ENCODE measurements around the gene ZFYVE28.

Gene ZFYVE28

DNA sequence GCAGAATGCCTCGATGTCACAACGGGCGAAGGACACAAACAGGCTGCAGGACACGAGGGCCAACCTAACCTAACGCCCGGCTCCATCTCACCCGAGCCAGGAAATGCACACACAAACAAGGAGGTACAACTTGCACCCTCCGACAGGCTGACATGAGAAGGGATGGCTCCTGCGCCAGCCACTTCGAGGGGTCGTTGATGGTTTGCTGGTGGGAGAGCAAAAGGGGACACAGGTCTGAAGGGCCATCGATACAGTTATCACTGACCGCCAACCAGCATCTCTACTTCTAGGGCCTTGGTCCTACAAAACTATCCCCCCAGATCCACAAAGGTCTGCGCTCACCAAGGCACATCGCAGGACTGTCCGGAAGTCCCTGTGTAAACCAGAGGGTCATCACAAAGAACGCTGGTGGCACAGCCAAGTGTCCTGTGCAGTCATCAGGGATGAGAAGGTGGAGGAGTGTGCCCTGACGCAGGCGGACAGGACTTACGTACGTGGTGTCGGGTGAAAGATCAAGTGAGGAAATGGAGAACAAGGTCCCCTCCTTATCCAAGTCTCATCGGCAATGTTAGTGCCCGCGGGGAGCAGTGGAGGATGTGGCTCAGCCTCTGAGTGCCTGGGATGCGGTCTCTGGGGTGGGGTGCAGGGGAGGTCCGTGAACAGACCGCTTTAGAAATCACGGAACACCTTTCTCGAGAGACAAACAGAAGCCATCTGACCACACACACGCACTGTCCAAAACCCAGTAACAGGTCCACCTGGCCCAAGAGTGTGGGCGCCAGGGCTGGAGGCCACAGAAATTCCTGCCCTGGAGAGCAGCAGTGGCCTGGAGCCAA is 163.6 kb downstream of the ZFYVE28 start:
- DNase-seq (ENCODE audit: extremely low spot score): no peak
- TF ChIP-seq HDGF (IDR thresholded peaks at IDR 0.05; ENCODE audit: borderline replicate concordance) (no peak), FOXA1 (IDR thresholded peaks at IDR 0.05) (no peak), ARNT (IDR thresholded peaks at IDR 0.05) (no peak), ZNF384 (IDR thresholded peaks at IDR 0.05) (no peak), NFRKB (IDR thresholded peaks at IDR 0.05) (no peak), CTBP1 (IDR thresholded peaks at IDR 0.05; ENCODE audit: borderline replicate concordance) (no peak), TARDBP (IDR thresholded peaks at IDR 0.05) (no peak), BHLHE40 (IDR thresholded peaks at IDR 0.05; ENCODE audit: borderline replicate concordance) (no peak), FOXK2 (IDR thresholded peaks at IDR 0.05) (no peak), SUZ12 (IDR thresholded peaks at IDR 0.05) (no peak), ELF4 (IDR thresholded peaks at IDR 0.05) (no peak), FOXM1 (IDR thresholded peaks at IDR 0.05; ENCODE audit: borderline replicate concordance) (no peak), L3MBTL2 (conservative IDR thresholded peaks at IDR 0.05) (no peak), LEF1 (IDR thresholded peaks at IDR 0.05; ENCODE audit: borderline replicate concordance) (no peak), SP1 (IDR thresholded peaks at IDR 0.05) (no peak)
- TF ChIP-seq, protein P1, sequence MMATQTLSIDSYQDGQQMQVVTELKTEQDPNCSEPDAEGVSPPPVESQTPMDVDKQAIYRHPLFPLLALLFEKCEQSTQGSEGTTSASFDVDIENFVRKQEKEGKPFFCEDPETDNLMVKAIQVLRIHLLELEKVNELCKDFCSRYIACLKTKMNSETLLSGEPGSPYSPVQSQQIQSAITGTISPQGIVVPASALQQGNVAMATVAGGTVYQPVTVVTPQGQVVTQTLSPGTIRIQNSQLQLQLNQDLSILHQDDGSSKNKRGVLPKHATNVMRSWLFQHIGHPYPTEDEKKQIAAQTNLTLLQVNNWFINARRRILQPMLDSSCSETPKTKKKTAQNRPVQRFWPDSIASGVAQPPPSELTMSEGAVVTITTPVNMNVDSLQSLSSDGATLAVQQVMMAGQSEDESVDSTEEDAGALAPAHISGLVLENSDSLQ (IDR thresholded peaks at IDR 0.05): no peak
- CTCF ChIA-PET: no interaction called here
- POLR2A ChIA-PET: no interaction called here

DNA sequence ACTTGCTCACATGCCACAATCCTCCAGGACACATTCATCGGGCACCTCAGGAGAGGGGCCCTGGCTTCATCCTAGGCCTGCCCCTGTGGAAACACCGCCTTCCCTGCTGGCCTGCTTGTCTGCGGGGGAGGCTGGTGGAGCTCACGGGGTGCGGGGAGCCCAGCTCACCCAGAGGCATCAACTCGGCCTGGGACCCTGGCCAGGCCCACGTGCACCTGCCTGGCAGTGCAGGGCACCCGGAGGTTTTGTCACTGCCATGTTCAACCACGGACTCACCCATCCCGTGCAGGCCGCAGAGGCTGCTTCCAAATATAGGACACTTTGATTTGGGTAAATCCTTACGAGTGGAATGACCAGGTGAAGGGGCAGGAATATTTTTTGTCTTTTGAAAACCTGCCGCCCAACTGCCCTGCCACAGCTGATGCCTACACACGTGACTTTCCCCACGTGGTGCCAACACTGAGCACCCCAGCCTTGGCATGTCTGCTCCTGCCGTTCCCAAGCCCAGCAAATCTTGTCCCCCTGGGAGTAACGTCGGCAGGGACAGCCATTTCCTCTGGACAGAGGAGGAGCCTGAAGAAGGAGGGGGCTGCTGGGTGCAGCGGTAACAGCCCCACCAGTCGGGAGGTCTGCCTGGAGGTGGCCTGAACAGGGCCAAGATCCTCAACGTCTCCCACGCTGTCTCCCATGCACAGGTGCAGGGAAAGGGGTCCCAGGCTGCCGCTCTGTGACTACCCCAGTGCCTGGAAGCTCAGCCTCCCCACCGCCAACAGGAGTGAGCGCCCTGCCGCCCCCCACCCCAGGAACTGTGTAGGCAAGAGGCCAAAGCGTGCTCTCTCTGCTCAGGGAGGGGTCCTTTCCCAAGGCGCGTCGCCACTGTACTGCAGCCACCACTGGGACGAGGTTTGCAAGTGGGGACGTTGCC is 165.0 kb downstream of the ZFYVE28 start:
- no peak for DNase-seq (ENCODE audit: extremely low spot score)
- ChIA-PET CTCF (no interaction called here), POLR2A (no interaction called here)
- TF ChIP-seq BHLHE40 (IDR thresholded peaks at IDR 0.05; ENCODE audit: borderline replicate concordance): no peak
- TF ChIP-seq SUZ12 (IDR thresholded peaks at IDR 0.05): no peak
- TF ChIP-seq TARDBP (IDR thresholded peaks at IDR 0.05): no peak
- TF ChIP-seq LEF1 (IDR thresholded peaks at IDR 0.05; ENCODE audit: borderline replicate concordance): no peak
- TF ChIP-seq ELF4 (IDR thresholded peaks at IDR 0.05): no peak
- TF ChIP-seq ARNT (IDR thresholded peaks at IDR 0.05): no peak
- TF ChIP-seq ZNF384 (IDR thresholded peaks at IDR 0.05): no peak

DNA sequence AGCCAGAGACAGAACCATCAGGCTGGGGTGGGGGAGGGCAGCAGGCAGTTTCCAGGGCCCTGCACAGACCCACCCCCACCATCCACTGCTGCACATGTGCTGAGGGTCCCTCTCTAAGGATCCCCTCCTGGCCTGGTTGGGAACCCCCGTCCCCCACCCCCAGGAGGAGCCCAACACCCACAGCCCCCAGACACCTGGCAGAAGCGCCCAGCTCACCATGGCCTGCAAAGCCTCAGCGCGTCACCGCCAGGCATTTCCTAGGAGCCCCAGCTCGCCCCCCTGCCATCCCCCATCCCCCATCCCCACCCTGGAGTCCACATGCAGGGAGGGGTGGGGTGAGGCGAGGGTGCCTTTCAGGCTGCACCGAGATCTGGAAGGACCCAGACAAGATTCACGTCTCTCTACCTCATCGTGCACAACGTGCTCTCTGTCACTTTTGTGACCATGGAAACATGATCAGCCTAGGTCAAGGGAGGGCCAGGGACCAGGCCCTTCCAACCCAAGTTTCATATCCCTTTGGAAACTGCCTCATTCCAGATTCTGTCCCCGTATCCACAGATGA is 165.8 kb downstream of the ZFYVE28 start:
- POLR2A ChIA-PET: no interaction called here
- CTCF ChIA-PET: no interaction called here
- TF ChIP-seq BHLHE40 (IDR thresholded peaks at IDR 0.05; ENCODE audit: borderline replicate concordance): no peak
- TF ChIP-seq ARNT (IDR thresholded peaks at IDR 0.05): no peak
- no peak for TF ChIP-seq CTBP1 (IDR thresholded peaks at IDR 0.05; ENCODE audit: borderline replicate concordance)
- TF ChIP-seq FOXA1 (IDR thresholded peaks at IDR 0.05): no peak
- TF ChIP-seq, protein P1 (IDR thresholded peaks at IDR 0.05): no peak
- no peak for TF ChIP-seq L3MBTL2 (conservative IDR thresholded peaks at IDR 0.05)
- TF ChIP-seq FOXM1 (IDR thresholded peaks at IDR 0.05; ENCODE audit: borderline replicate concordance): no peak
- no peak for TF ChIP-seq SUZ12 (IDR thresholded peaks at IDR 0.05)
- no peak for TF ChIP-seq SP1 (IDR thresholded peaks at IDR 0.05)
- no peak for TF ChIP-seq FOXK2 (IDR thresholded peaks at IDR 0.05)
- no peak for TF ChIP-seq ELF4 (IDR thresholded peaks at IDR 0.05)
- TF ChIP-seq TARDBP (IDR thresholded peaks at IDR 0.05): no peak
- TF ChIP-seq HDGF (IDR thresholded peaks at IDR 0.05; ENCODE audit: borderline replicate concordance): no peak
- no peak for TF ChIP-seq LEF1 (IDR thresholded peaks at IDR 0.05; ENCODE audit: borderline replicate concordance)
- no peak for TF ChIP-seq NFRKB (IDR thresholded peaks at IDR 0.05)
- no peak for TF ChIP-seq ZNF384 (IDR thresholded peaks at IDR 0.05)
- no peak for DNase-seq (ENCODE audit: extremely low spot score)

DNA sequence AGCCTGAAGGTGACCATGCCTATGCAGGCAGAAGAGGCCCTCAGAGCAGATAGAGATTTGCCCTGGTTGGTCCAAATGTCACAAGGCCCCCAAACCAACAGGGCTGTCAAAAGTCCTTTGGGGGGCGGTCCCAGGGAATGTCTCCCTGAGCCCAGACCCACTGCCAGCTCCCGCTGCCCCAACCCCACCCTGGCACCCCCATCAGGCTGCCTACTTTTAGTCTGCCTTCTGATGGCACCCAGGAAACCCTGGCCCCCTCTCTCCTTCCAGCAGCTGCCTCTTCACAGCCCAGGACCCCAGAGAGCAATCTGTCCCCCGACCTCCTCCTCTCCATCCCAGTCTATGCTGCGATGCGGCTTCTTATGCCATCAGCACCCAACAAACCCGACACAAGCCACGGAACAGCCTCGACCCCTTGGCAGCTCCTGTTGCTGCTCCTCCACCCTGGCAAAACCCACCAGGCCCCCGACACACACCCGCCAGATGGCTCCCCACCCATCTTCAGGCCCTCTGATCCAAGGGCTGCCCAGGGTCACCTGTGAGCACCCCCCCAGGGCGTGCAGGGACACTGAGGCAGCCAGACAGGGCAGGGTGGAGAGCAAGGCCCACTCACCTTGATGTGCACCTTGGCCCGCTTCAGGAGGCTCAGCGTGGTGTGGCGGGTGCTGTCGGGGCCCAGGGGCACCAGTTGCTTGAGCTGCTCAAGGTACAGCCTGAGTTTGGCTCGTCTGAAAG is 166.5 kb downstream of the ZFYVE28 start:
- ChIA-PET CTCF (no interaction called here), POLR2A (interaction anchor here (1.0 to 1.6 kb wide), 3 partner anchors 8 to 10 kb away, joined by 3 to 6 read pairs (median 3); partner anchors contain the start of gene MXD4)
- DNase-seq (ENCODE audit: extremely low spot score): no peak
- TF ChIP-seq, protein P1 (IDR thresholded peaks at IDR 0.05): no peak
- TF ChIP-seq L3MBTL2 (conservative IDR thresholded peaks at IDR 0.05) (no peak), ELF4 (IDR thresholded peaks at IDR 0.05) (no peak), HDGF (IDR thresholded peaks at IDR 0.05; ENCODE audit: borderline replicate concordance) (no peak), FOXM1 (IDR thresholded peaks at IDR 0.05; ENCODE audit: borderline replicate concordance) (no peak), CTBP1 (IDR thresholded peaks at IDR 0.05; ENCODE audit: borderline replicate concordance) (no peak), TARDBP (IDR thresholded peaks at IDR 0.05) (no peak)

Data from HEK293T (cell line).